ENCODE results near the gene CLEC18A. TPM values are rescaled to one million over a fixed set of nuclear protein-coding genes. Genes with fewer than 3 reads are reported as not detected.

The CLEC18A gene
- total RNA-seq, 1 donor from 2014 or later = 1.7 TPM

Other genes with a start within 250 kb of the CLEC18A start
- gene NQO1, start 224.8 kb upstream of the CLEC18A start, total RNA-seq = 129 and 558 TPM in 2 replicates
- gene NOB1, start 196.4 kb upstream of the CLEC18A start, total RNA-seq = 25.7 and 35.9 TPM in 2 replicates
- 26.4 and 36.4 TPM in 2 replicates for gene WWP2, start 189.0 kb upstream of the CLEC18A start, total RNA-seq
- gene PDPR, start 163.0 kb downstream of the CLEC18A start, total RNA-seq = 11.8 and 27.1 TPM in 2 replicates
- not detected in 2 replicates for gene CLEC18C, start 222.5 kb downstream of the CLEC18A start, total RNA-seq

All from glomerular endothelial cell (primary cell).